ENCODE results near the gene ZSCAN31. TPM values are rescaled to one million over a fixed set of nuclear protein-coding genes. Genes with fewer than 3 reads are reported as not detected.

The ZSCAN31 gene
- total RNA-seq, 1 experiment from 2014 or later, result 3.5 TPM

DNA sequence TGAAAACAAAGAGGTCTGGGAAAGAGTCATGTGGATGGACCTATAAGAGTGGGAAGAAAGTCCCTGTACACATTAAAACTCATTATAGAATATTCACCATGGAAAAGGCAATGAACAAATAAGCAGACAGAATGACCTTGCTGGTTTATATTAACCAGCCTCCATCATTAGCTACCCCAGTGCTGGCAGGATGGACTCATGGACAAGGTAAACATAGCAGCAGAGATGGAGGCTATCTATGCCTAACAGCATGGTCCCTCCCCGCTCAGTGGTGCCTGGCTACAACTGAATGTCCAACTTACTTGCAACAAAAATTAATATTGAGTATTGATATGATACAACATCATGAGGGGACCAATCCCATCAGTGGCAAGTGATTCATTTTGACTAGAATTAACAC is 9.3 kb upstream of the ZSCAN31 start:
- ChIA-PET CTCF (no interaction called here), POLR2A (ENCODE audit: low non-redundant PET) (no interaction called here)
- BruUV-seq (replicated peaks), result no TSS peak
- H3K36me3 ChIP-seq (ENCODE audit: insufficient read depth, low read length, poor library complexity, severe bottlenecking), result no peaks in the 10 kb centered on the region
- no peak overlapping the region for H3K27ac ChIP-seq (ENCODE audit: low read depth, low read length, poor library complexity, severe bottlenecking)
- no peaks in the 10 kb centered on the region for H3K4me1 ChIP-seq (ENCODE audit: insufficient read depth, low read length, poor library complexity, severe bottlenecking)
- H3K4me3 ChIP-seq (ENCODE audit: low read depth, low read length, poor library complexity, severe bottlenecking), result no peak overlapping the region
- H3K27me3 ChIP-seq (replicated peaks; ENCODE audit: insufficient read depth, low read depth, low read length, poor library complexity), result peaks cover 27% of the 10 kb centered on the region
- no peaks in the 10 kb centered on the region for H3K9me3 ChIP-seq (ENCODE audit: low read depth, low read length, poor library complexity, severe bottlenecking)
- DNase-seq (ENCODE audit: low spot score), result no peak
- TF ChIP-seq CTCF (conservative IDR thresholded peaks at IDR 0.05; ENCODE audit: low read depth, low read length), result no peak
- TF ChIP-seq EZH2 (IDR thresholded peaks at IDR 0.05; ENCODE audit: borderline replicate concordance, low read depth, low read length, poor library complexity, severe bottlenecking), result no peak
- intact Hi-C loops (cut with micrococcal nuclease; ENCODE audit: unreplicated experiment), result no loop called here

DNA sequence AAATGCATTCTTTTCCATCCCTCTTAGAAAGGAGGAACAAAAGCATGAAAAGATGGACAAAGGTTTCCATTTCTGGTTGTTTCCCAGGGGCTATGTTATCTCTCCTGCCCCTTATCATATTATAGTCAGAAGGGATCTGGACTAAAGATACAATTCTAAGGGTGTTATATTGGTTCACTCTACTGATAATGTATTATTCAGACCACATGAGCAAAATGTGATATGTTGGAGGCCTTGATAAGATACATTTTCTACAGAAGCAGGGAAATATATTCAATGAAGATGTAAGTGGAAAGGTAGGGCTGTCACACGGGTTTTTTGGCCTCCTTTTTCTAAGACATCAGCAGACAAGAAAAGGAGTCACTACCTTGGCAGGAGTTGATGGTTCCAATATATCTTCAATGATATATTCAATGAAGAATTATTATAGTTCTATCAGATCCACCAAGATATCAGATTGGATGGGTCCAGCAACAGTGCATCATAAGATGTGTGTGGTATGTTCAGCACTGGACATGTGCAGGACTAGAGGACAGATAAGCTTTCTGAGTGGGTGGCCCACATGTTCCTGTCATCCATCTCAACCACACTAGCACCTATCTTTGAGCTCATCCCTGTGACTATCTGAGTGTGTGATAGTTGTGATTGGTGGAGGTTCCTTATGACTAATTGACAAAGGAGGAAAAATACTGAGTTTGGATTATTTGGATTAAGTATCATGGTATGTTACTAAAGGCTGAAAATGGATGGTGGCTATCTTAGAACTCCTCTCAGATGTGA is 8.1 kb upstream of the ZSCAN31 start:
- POLR2A ChIA-PET (ENCODE audit: low non-redundant PET), result no interaction called here
- peaks cover 27% of the 10 kb centered on the region for H3K27me3 ChIP-seq (replicated peaks; ENCODE audit: insufficient read depth, low read depth, low read length, poor library complexity)
- H3K4me1 ChIP-seq (ENCODE audit: insufficient read depth, low read length, poor library complexity, severe bottlenecking), result no peaks in the 10 kb centered on the region
- no peaks in the 10 kb centered on the region for H3K9me3 ChIP-seq (ENCODE audit: low read depth, low read length, poor library complexity, severe bottlenecking)
- H3K27ac ChIP-seq (ENCODE audit: low read depth, low read length, poor library complexity, severe bottlenecking), result no peak overlapping the region
- H3K4me3 ChIP-seq (ENCODE audit: low read depth, low read length, poor library complexity, severe bottlenecking), result no peak overlapping the region
- intact Hi-C loops (cut with micrococcal nuclease; ENCODE audit: unreplicated experiment), result no loop called here
- H3K36me3 ChIP-seq (ENCODE audit: insufficient read depth, low read length, poor library complexity, severe bottlenecking), result no peaks in the 10 kb centered on the region
- DNase-seq (ENCODE audit: low spot score), result no peak
- TF ChIP-seq EZH2 (IDR thresholded peaks at IDR 0.05; ENCODE audit: borderline replicate concordance, low read depth, low read length, poor library complexity, severe bottlenecking) (no peak), CTCF (conservative IDR thresholded peaks at IDR 0.05; ENCODE audit: low read depth, low read length) (no peak)
- CTCF ChIA-PET, result no interaction called here
- no TSS peak for BruUV-seq (replicated peaks)

- ChIA-PET POLR2A (ENCODE audit: low non-redundant PET) (no interaction called here), CTCF (no interaction called here)
- intact Hi-C loops (cut with micrococcal nuclease; ENCODE audit: unreplicated experiment), result no loop called here
- no peaks in the 10 kb centered on the region for H3K36me3 ChIP-seq (ENCODE audit: insufficient read depth, low read length, poor library complexity, severe bottlenecking)
- DNase-seq (ENCODE audit: low spot score), result no peak
- H3K9me3 ChIP-seq (ENCODE audit: low read depth, low read length, poor library complexity, severe bottlenecking), result no peaks in the 10 kb centered on the region
- no peaks in the 10 kb centered on the region for H3K4me1 ChIP-seq (ENCODE audit: insufficient read depth, low read length, poor library complexity, severe bottlenecking)
- TF ChIP-seq EZH2 (IDR thresholded peaks at IDR 0.05; ENCODE audit: borderline replicate concordance, low read depth, low read length, poor library complexity, severe bottlenecking), result no peak
- no peak for TF ChIP-seq CTCF (conservative IDR thresholded peaks at IDR 0.05; ENCODE audit: low read depth, low read length)
- peaks cover 7% of the 10 kb centered on the region for H3K27me3 ChIP-seq (replicated peaks; ENCODE audit: insufficient read depth, low read depth, low read length, poor library complexity)
- no peak overlapping the region for H3K4me3 ChIP-seq (ENCODE audit: low read depth, low read length, poor library complexity, severe bottlenecking)
- no peak overlapping the region for H3K27ac ChIP-seq (ENCODE audit: low read depth, low read length, poor library complexity, severe bottlenecking)
- no TSS peak for BruUV-seq (replicated peaks)
Measured at GRCh38 chr6:28340310-28341095, 4.6 kb upstream of the ZSCAN31 start.

Measured in A673 (cell line).